ENCODE data around the gene SLX4.

The SLX4 gene

DNA sequence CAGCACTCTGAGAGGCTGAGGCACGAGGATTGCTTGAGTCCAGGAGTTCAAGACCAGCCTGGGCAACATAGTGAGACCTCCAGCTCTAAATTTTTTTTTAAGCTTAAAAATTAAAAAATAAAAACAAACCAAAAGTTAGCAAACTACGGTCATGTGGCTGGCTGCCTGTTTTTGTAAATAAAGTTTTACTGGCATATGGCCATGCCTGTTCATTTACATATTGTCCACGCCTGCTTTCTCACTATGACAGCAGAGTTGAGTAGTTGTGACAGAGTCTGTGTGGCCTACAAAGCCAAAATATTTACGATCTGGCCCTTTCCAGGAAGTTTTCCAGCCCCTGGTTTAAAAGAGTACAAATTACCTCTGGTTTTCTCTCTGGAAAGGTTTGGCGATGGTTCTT lies 3.3 kb downstream of the SLX4 start:
- H3K36me3 ChIP-seq: peaks cover 0 to 20% (median 13%) of the 10 kb centered on the region in 3 donors
- H3K4me1 ChIP-seq: peaks cover 0 to 24% (median 17%) of the 10 kb centered on the region in 4 donors
- H3K9me3 ChIP-seq: no peaks in the 10 kb centered on the region
- TF ChIP-seq CTCF (IDR thresholded peaks at IDR 0.05): no peak
- H3K27ac ChIP-seq: no peak overlapping the region
- intact Hi-C loops (cut with DNase I; ENCODE audit: low total_unique reads): no loop called here
- DNase-seq: no peak
- no peaks in the 10 kb centered on the region for H3K27me3 ChIP-seq
- no peak overlapping the region for H3K4me3 ChIP-seq

- H3K4me1 ChIP-seq: peaks cover 0 to 20% (median 14%) of the 10 kb centered on the region in 4 donors
- no peak overlapping the region for H3K27ac ChIP-seq
- no peaks in the 10 kb centered on the region for H3K27me3 ChIP-seq
- peaks cover 2 to 25% (median 16%) of the 10 kb centered on the region in 3 donors for H3K36me3 ChIP-seq
- intact Hi-C loops (cut with DNase I; ENCODE audit: low total_unique reads): no loop called here
- H3K9me3 ChIP-seq: no peaks in the 10 kb centered on the region
- no peak for DNase-seq
- no peak for TF ChIP-seq CTCF (IDR thresholded peaks at IDR 0.05)
- no peak overlapping the region for H3K4me3 ChIP-seq
These were observed 3.8 kb downstream of the SLX4 start for GRCh38 chr16:3607634-3608033.

DNA sequence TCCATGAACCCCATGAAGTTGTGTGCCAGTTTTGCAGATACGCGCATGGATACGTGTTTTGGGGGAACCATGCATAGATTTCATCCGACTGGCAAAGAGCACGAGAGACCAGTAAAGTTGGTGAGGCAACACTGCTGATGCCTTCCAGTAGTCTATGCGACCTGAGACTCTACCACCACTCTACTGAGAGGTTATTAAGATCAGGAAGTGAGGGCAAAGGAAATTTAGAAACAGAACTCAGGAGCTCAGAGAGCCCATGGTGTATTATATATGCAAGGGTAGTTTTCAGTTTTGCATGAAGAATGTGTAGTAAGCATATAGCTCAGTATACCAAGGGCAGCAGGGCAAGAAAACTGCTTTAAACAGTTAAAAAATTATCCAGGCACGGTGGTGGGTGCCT lies 4.2 kb downstream of the SLX4 start:
- intact Hi-C loops (cut with DNase I; ENCODE audit: low total_unique reads): no loop called here

GRCh38 chr16:3606441-3606840 lies 5.0 kb downstream of the SLX4 start:
- TF ChIP-seq CTCF (IDR thresholded peaks at IDR 0.05): no peak
- intact Hi-C loops (cut with DNase I; ENCODE audit: low total_unique reads): no loop called here
- Histone ChIP-seq H3K36me3 (peaks cover 8 to 36% (median 28%) of the 10 kb centered on the region in 3 donors), H3K4me1 (peaks cover 0 to 12% (median 11%) of the 10 kb centered on the region in 4 donors), H3K9me3 (no peaks in the 10 kb centered on the region), H3K27me3 (no peaks in the 10 kb centered on the region), H3K4me3 (no peak overlapping the region), H3K27ac (no peak overlapping the region)
- no peak for DNase-seq

More for the DNA sequence above, 4.2 kb downstream of the SLX4 start:
- no peak for TF ChIP-seq CTCF (IDR thresholded peaks at IDR 0.05)
- no peak overlapping the region for H3K27ac ChIP-seq
- H3K4me3 ChIP-seq: no peak overlapping the region
- no peaks in the 10 kb centered on the region for H3K27me3 ChIP-seq
- peaks cover 6 to 29% (median 21%) of the 10 kb centered on the region in 3 donors for H3K36me3 ChIP-seq
- H3K4me1 ChIP-seq: peaks cover 0 to 16% (median 12%) of the 10 kb centered on the region in 4 donors
- H3K9me3 ChIP-seq: no peaks in the 10 kb centered on the region
- no peak for DNase-seq

DNA sequence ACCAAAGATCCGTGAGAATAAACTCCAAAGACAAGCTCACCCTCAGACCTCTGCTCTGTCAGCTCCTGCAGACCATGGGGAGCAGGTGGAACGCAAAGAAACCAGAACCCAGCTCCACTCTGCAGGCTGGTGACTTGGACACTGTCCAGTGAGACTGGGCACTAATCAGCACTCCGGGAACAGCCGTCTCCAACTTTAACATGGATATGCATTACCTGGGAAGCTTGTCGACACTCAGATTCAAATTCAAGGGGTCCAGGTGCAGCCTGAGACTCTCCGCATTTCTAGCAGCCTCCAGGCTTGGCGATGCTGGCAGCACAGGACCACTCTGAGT lies 9.1 kb downstream of the SLX4 start:
- DNase-seq: no peak
- TF ChIP-seq CTCF (IDR thresholded peaks at IDR 0.05): no peak
- Histone ChIP-seq H3K9me3 (no peaks in the 10 kb centered on the region), H3K27me3 (no peaks in the 10 kb centered on the region), H3K4me3 (no peak overlapping the region), H3K4me1 (no peaks in the 10 kb centered on the region), H3K27ac (no peak overlapping the region), H3K36me3 (peaks cover 8 to 70% (median 47%) of the 10 kb centered on the region in 3 donors)
- intact Hi-C loops (cut with DNase I; ENCODE audit: low total_unique reads): no loop called here
